ENCODE results near the gene CCR5.
A peak's percentile ranks its signal among the peaks of the same experiment; 100 is the strongest.

Gene CCR5

DNA sequence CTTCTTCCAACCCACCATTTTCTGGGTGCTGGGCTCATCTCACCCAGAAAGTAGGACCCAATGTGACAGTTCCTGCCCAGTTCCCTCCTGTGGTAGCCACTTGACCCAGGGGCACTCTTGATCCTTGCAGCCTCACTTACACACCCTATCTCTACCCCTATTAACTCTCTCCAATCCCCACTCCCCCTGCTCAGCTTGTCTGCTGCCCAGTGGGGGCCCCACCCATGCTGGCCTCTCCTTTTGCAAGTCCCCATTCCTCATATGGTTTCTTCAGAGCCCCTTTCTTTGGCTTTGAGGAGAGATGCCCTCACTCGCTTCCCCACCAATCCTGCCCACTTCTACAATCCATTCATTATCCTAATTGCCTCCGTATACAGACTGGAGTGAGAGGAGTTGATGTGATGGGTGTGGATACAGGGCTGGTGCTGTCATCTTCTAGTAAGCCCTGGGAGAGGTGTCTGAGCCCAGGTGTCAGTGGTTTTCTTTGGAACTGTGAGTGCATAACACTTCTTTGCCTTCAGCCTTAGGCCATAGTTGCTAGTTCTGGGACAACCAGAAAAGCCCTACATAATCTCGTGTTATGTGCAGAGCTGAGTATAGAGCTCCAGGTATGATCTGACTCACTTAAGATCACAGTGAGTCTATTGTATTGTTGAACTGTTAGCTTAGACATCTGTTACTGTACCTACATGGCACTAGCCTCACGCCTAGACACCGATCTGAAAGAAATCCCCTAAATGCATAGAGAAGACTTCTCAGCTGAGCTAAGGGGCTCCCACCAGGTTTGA is 4.8 kb upstream of the CCR5 start:
- Histone ChIP-seq H3K27ac (ENCODE audit: low read length) (no peak overlapping the region), H3K27me3 (ENCODE audit: insufficient read depth, low read length, poor library complexity) (no peaks in the 10 kb centered on the region), H3K4me1 (ENCODE audit: insufficient read depth, low read length) (peaks cover 36% of the 10 kb centered on the region), H3K79me2 (ENCODE audit: insufficient read depth, low read length) (no peaks in the 10 kb centered on the region), H3K9me3 (ENCODE audit: insufficient read depth, low read length, severe bottlenecking) (no peaks in the 10 kb centered on the region), H4K20me1 (ENCODE audit: insufficient read depth, low read length) (no peaks in the 10 kb centered on the region), H2AFZ (ENCODE audit: low read depth, low read length) (no peak overlapping the region), H3K9ac (ENCODE audit: low read depth, low read length) (no peak overlapping the region), H3K4me2 (ENCODE audit: insufficient read depth, low read length) (no peak overlapping the region), H3K36me3 (ENCODE audit: insufficient read depth, low read length) (no peaks in the 10 kb centered on the region), H3K4me3 (ENCODE audit: low read depth in 1 of 2, low read length in 2 of 2) (no peak overlapping the region)
- TF ChIP-seq EZH2 (IDR thresholded peaks at IDR 0.05; ENCODE audit: borderline replicate concordance, low read depth, low read length, severe bottlenecking) (no peak), CTCF (IDR thresholded peaks at IDR 0.05; ENCODE audit: borderline replicate concordance, extremely low read depth, low read length, poor library complexity, severe bottlenecking) (no peak)
- ATAC-seq (ENCODE audit: insufficient read depth, low read depth) (no peak), DNase-seq (no peak)

- peak overlapping the region; percentile 23; the same call in 1 of the 2 replicates for H3K27ac ChIP-seq (ENCODE audit: low read length)
- no peaks in the 10 kb centered on the region for H3K36me3 ChIP-seq (ENCODE audit: insufficient read depth, low read length)
- peaks cover 48% of the 10 kb centered on the region for H3K4me1 ChIP-seq (ENCODE audit: insufficient read depth, low read length)
- H3K4me3 ChIP-seq (ENCODE audit: low read depth in 1 of 2, low read length in 2 of 2) = no peak overlapping the region
- no peaks in the 10 kb centered on the region for H3K79me2 ChIP-seq (ENCODE audit: insufficient read depth, low read length)
- TF ChIP-seq CTCF (IDR thresholded peaks at IDR 0.05; ENCODE audit: borderline replicate concordance, extremely low read depth, low read length, poor library complexity, severe bottlenecking) (no peak), EZH2 (IDR thresholded peaks at IDR 0.05; ENCODE audit: borderline replicate concordance, low read depth, low read length, severe bottlenecking) (no peak)
- no peaks in the 10 kb centered on the region for H3K9me3 ChIP-seq (ENCODE audit: insufficient read depth, low read length, severe bottlenecking)
- no peak overlapping the region for H3K4me2 ChIP-seq (ENCODE audit: insufficient read depth, low read length)
- no peaks in the 10 kb centered on the region for H4K20me1 ChIP-seq (ENCODE audit: insufficient read depth, low read length)
- no peaks in the 10 kb centered on the region for H3K27me3 ChIP-seq (ENCODE audit: insufficient read depth, low read length, poor library complexity)
- H3K9ac ChIP-seq (ENCODE audit: low read depth, low read length) = no peak overlapping the region
- no peak for DNase-seq
- H2AFZ ChIP-seq (ENCODE audit: low read depth, low read length) = no peak overlapping the region
- ATAC-seq (ENCODE audit: insufficient read depth, low read depth) = no peak
Observed at GRCh38 chr3:46367811-46368210, 2.9 kb upstream of the CCR5 start.

- H3K9me3 ChIP-seq (ENCODE audit: insufficient read depth, low read length, severe bottlenecking) = no peaks in the 10 kb centered on the region
- no peaks in the 10 kb centered on the region for H4K20me1 ChIP-seq (ENCODE audit: insufficient read depth, low read length)
- peak overlapping the region; percentile 5; the same call in 1 of the 2 replicates for H3K27ac ChIP-seq (ENCODE audit: low read length)
- peak; percentile 53 for DNase-seq
- H3K4me2 ChIP-seq (ENCODE audit: insufficient read depth, low read length) = no peak overlapping the region
- H3K4me3 ChIP-seq (ENCODE audit: low read depth in 1 of 2, low read length in 2 of 2) = no peak overlapping the region
- ATAC-seq (ENCODE audit: insufficient read depth, low read depth) = peak; percentile 54
- TF ChIP-seq EZH2 (IDR thresholded peaks at IDR 0.05; ENCODE audit: borderline replicate concordance, low read depth, low read length, severe bottlenecking) = no peak
- TF ChIP-seq CTCF (IDR thresholded peaks at IDR 0.05; ENCODE audit: borderline replicate concordance, extremely low read depth, low read length, poor library complexity, severe bottlenecking) = peak; percentile 69
- no peak overlapping the region for H3K9ac ChIP-seq (ENCODE audit: low read depth, low read length)
- no peaks in the 10 kb centered on the region for H3K36me3 ChIP-seq (ENCODE audit: insufficient read depth, low read length)
- H3K27me3 ChIP-seq (ENCODE audit: insufficient read depth, low read length, poor library complexity) = no peaks in the 10 kb centered on the region
- no peaks in the 10 kb centered on the region for H3K79me2 ChIP-seq (ENCODE audit: insufficient read depth, low read length)
- H3K4me1 ChIP-seq (ENCODE audit: insufficient read depth, low read length) = peaks cover 56% of the 10 kb centered on the region
- no peak overlapping the region for H2AFZ ChIP-seq (ENCODE audit: low read depth, low read length)
Observed at GRCh38 chr3:46368569-46368968, 2.2 kb upstream of the CCR5 start.
